ENCODE measurements around the gene CAMKMT. TPM values are rescaled to one million over a fixed set of nuclear protein-coding genes. Genes with fewer than 3 reads are reported as not detected.

Gene CAMKMT
- total and polyA plus RNA-seq, 9 of the 15 experiments (the other 6 are each of a cell fraction or from before 2014, with no cell fraction given), result 1.6 to 15.3 (median 7.4) TPM

DNA sequence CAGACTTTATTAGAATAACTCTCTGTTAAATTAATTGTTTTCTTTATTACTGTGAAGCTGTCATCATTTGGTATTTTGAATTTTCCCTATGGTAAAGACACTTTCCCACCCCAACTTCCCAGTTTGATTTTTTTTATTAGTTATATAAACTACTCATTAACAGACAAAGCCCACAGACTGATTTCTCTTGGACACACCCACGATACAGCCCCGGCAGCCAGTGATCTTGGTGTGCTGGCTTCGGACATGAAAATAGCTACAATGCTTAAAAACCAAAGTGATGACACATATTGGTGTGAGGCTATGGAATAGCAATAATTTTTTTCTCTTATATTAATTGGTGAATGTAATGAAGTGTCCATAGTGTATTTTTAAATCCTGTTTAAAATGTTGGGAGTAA is 354.4 kb downstream of the CAMKMT start (continued):
- TF ChIP-seq, protein P1, sequence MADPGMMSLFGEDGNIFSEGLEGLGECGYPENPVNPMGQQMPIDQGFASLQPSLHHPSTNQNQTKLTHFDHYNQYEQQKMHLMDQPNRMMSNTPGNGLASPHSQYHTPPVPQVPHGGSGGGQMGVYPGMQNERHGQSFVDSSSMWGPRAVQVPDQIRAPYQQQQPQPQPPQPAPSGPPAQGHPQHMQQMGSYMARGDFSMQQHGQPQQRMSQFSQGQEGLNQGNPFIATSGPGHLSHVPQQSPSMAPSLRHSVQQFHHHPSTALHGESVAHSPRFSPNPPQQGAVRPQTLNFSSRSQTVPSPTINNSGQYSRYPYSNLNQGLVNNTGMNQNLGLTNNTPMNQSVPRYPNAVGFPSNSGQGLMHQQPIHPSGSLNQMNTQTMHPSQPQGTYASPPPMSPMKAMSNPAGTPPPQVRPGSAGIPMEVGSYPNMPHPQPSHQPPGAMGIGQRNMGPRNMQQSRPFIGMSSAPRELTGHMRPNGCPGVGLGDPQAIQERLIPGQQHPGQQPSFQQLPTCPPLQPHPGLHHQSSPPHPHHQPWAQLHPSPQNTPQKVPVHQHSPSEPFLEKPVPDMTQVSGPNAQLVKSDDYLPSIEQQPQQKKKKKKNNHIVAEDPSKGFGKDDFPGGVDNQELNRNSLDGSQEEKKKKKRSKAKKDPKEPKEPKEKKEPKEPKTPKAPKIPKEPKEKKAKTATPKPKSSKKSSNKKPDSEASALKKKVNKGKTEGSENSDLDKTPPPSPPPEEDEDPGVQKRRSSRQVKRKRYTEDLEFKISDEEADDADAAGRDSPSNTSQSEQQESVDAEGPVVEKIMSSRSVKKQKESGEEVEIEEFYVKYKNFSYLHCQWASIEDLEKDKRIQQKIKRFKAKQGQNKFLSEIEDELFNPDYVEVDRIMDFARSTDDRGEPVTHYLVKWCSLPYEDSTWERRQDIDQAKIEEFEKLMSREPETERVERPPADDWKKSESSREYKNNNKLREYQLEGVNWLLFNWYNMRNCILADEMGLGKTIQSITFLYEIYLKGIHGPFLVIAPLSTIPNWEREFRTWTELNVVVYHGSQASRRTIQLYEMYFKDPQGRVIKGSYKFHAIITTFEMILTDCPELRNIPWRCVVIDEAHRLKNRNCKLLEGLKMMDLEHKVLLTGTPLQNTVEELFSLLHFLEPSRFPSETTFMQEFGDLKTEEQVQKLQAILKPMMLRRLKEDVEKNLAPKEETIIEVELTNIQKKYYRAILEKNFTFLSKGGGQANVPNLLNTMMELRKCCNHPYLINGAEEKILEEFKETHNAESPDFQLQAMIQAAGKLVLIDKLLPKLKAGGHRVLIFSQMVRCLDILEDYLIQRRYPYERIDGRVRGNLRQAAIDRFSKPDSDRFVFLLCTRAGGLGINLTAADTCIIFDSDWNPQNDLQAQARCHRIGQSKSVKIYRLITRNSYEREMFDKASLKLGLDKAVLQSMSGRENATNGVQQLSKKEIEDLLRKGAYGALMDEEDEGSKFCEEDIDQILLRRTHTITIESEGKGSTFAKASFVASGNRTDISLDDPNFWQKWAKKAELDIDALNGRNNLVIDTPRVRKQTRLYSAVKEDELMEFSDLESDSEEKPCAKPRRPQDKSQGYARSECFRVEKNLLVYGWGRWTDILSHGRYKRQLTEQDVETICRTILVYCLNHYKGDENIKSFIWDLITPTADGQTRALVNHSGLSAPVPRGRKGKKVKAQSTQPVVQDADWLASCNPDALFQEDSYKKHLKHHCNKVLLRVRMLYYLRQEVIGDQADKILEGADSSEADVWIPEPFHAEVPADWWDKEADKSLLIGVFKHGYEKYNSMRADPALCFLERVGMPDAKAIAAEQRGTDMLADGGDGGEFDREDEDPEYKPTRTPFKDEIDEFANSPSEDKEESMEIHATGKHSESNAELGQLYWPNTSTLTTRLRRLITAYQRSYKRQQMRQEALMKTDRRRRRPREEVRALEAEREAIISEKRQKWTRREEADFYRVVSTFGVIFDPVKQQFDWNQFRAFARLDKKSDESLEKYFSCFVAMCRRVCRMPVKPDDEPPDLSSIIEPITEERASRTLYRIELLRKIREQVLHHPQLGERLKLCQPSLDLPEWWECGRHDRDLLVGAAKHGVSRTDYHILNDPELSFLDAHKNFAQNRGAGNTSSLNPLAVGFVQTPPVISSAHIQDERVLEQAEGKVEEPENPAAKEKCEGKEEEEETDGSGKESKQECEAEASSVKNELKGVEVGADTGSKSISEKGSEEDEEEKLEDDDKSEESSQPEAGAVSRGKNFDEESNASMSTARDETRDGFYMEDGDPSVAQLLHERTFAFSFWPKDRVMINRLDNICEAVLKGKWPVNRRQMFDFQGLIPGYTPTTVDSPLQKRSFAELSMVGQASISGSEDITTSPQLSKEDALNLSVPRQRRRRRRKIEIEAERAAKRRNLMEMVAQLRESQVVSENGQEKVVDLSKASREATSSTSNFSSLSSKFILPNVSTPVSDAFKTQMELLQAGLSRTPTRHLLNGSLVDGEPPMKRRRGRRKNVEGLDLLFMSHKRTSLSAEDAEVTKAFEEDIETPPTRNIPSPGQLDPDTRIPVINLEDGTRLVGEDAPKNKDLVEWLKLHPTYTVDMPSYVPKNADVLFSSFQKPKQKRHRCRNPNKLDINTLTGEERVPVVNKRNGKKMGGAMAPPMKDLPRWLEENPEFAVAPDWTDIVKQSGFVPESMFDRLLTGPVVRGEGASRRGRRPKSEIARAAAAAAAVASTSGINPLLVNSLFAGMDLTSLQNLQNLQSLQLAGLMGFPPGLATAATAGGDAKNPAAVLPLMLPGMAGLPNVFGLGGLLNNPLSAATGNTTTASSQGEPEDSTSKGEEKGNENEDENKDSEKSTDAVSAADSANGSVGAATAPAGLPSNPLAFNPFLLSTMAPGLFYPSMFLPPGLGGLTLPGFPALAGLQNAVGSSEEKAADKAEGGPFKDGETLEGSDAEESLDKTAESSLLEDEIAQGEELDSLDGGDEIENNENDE (IDR thresholded peaks at IDR 0.05; ENCODE audit: low read depth, low read length), result no peak
- TF ChIP-seq, protein P2, sequence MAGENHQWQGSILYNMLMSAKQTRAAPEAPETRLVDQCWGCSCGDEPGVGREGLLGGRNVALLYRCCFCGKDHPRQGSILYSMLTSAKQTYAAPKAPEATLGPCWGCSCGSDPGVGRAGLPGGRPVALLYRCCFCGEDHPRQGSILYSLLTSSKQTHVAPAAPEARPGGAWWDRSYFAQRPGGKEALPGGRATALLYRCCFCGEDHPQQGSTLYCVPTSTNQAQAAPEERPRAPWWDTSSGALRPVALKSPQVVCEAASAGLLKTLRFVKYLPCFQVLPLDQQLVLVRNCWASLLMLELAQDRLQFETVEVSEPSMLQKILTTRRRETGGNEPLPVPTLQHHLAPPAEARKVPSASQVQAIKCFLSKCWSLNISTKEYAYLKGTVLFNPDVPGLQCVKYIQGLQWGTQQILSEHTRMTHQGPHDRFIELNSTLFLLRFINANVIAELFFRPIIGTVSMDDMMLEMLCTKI (IDR thresholded peaks at IDR 0.05; ENCODE audit: partially characterized antibody), result no peak
- no peak for TF ChIP-seq ZNF3 (CRISPR knock-in tag; IDR thresholded peaks at IDR 0.05)
